Breast epithelium (tissue), 4 donors: ENCODE results near the gene DHRS7B. TPM values are rescaled to one million over a fixed set of nuclear protein-coding genes. Genes with fewer than 3 reads are reported as not detected.

Source experiments
- DNase-seq, 2 donors: peaks; one replicate each; pipeline ENCODE4 v3.0.0-alpha.2; 2019; ENCODE audit warnings: low spot score in 2 of 2
- H3K27ac ChIP-seq, 2 donors: fragments of 200-600 bp; sonication (generic) in 1 of 2; one replicate each; pipeline ENCODE4 v1.5.1; 2016 to 2019; ENCODE audit warnings: mild to moderate bottlenecking in 1 of 2
- H3K27me3 ChIP-seq, 2 donors: fragments of 200-600 bp; sonication (generic) in 1 of 2; one replicate each; pipeline versions ENCODE4 v1.5.1 to v1.6.0; 2017 to 2019; ENCODE audit warnings: control low read depth in 1 of 2, mild to moderate bottlenecking in 1 of 2
- H3K36me3 ChIP-seq: fragments of 200-600 bp; one replicate; pipeline ENCODE4 v1.5.1; 2019
- H3K4me1 ChIP-seq, 2 donors: fragments of 200-600 bp; sonication (generic); one replicate each; pipeline ENCODE4 v1.5.1; 2016 to 2019; ENCODE audit warnings: control low read depth in 1 of 2
- H3K4me3 ChIP-seq, 3 donors: fragments of 200-600 bp; sonication (generic); 1 replicate in 2 of 3; 2 replicates in 1 of 3; pipeline ENCODE4 v1.5.1; 2016 to 2019; ENCODE audit warnings: mild to moderate bottlenecking in 3 of 3, moderate library complexity in 2 of 3
- H3K9me3 ChIP-seq, 2 donors: fragments of 200-600 bp; sonication (generic) in 1 of 2; one replicate each; pipeline ENCODE4 v1.5.1; 2016 to 2019; ENCODE audit warnings: control low read depth in 1 of 2
- POLR2A ChIP-seq: fragments of 450-650 bp; IDR thresholded peaks from one replicate; pipeline ENCODE4 v1.6.1; 2016; ENCODE audit warnings: antibody characterized with exemption, mild to moderate bottlenecking, moderate library complexity
- POLR2AphosphoS5 ChIP-seq, 3 donors: sonication (generic); formaldehyde crosslinking; IDR thresholded peaks; one replicate each; pipeline ENCODE4 v1.6.1; 2017; ENCODE audit warnings: antibody characterized with exemption in 3 of 3
- intact Hi-C: fragments of 100-400 bp; cut with DNase I; formaldehyde crosslinking; loops from one replicate; pipeline ENCODE4 v1.15.1; 2023; ENCODE audit warnings: low total_unique reads
- total RNA-seq, 3 donors: library from RNA; depleted of rRNA; stranded (reverse); fragments of >200 nt; gene quantifications; one replicate each; pipeline ENCODE4 v1.1.0, GENCODE V29; 2016
- TF ChIP-seq, protein P1 (sequence below), 3 donors: fragments of 450-650 bp; IDR thresholded peaks; one replicate each; pipeline ENCODE4 v1.5.1; 2016 to 2017; ENCODE audit warnings: antibody characterized with exemption in 3 of 3, mild to moderate bottlenecking in 3 of 3, moderate library complexity in 3 of 3

The DHRS7B gene
- total RNA-seq, 3 donors from 2014 or later = 53.7 to 64.0 (median 60.9) TPM

DNA sequence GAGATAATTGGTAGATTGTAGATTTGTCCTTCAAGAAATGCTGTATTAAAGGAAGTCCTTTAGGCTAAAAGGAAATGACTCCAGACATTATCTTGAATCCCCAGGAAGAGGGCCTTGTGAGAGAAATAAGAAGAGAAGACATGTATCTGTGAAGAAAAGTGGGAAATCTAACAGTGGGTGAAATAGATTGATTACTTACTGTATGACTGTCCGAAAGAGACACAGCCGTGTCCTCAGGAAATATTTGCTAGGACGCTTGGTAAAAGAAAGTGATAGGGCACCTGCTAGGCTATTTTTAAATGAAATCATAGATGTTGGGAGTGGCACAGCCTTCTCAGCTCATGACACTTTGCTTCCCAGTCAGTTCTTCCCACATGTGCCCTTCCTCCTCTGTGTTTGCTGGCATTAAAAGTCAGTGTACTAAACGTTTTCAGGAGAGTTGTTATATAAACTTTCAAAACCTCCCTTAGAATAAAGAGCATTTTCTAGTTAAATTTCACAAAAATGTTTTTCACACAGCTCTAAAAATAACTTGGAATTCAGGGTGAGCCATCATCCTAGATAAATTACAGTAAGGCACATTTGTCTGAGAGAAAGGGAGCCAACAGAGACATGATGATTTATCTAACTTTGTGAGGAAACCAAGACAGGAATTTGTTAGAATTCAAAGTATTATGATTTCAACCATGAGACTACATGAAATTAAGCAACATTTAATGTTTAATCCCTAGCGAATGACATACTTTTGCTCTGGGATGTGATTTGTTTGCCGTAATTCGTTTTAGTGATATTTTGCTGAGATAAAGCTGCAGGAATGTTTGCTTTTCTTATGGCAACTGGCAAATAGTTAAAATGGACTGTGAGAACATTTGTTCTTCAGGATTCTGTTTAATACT, 35.0 kb downstream of the DHRS7B start:
- Histone ChIP-seq H3K4me3 (no peak overlapping the region), H3K4me1 (no peaks in the 10 kb centered on the region), H3K27me3 (no peaks in the 10 kb centered on the region), H3K9me3 (no peaks in the 10 kb centered on the region), H3K27ac (peak overlapping the region in 1 of 2 donors; percentile 80), H3K36me3 (no peaks in the 10 kb centered on the region)
- no peak for DNase-seq
- TF ChIP-seq POLR2A = no peak
- TF ChIP-seq POLR2AphosphoS5 (IDR thresholded peaks at IDR 0.05) = peak in 1 of 3 donors; percentile 25
- intact Hi-C loops = no loop called here

DNA sequence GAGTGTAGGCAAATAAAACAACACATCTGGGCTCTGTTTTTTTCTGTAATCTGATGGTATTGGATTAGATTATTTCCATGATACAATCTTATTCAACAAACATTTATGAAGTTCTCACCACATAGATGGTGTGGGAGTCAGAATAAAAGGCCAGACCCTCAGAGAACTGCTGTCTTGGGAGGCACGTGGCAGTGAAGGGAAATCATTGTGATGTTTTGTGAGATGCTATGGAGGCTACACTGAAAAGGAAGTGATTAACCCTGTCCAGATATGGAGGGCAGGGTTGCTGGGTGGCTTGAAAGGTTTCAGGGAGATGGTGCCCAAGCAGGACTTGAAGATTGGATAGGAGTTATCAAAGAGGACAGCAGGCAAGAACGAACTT, 35.6 kb downstream of the DHRS7B start:
- Histone ChIP-seq H3K27me3 (no peaks in the 10 kb centered on the region), H3K9me3 (no peaks in the 10 kb centered on the region), H3K4me1 (no peaks in the 10 kb centered on the region), H3K36me3 (no peaks in the 10 kb centered on the region), H3K4me3 (no peak overlapping the region), H3K27ac (peak overlapping the region; percentile 33 to 80)
- TF ChIP-seq POLR2AphosphoS5 (IDR thresholded peaks at IDR 0.05) (no peak), POLR2A (no peak)
- TF ChIP-seq, protein P1, sequence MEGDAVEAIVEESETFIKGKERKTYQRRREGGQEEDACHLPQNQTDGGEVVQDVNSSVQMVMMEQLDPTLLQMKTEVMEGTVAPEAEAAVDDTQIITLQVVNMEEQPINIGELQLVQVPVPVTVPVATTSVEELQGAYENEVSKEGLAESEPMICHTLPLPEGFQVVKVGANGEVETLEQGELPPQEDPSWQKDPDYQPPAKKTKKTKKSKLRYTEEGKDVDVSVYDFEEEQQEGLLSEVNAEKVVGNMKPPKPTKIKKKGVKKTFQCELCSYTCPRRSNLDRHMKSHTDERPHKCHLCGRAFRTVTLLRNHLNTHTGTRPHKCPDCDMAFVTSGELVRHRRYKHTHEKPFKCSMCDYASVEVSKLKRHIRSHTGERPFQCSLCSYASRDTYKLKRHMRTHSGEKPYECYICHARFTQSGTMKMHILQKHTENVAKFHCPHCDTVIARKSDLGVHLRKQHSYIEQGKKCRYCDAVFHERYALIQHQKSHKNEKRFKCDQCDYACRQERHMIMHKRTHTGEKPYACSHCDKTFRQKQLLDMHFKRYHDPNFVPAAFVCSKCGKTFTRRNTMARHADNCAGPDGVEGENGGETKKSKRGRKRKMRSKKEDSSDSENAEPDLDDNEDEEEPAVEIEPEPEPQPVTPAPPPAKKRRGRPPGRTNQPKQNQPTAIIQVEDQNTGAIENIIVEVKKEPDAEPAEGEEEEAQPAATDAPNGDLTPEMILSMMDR (IDR thresholded peaks at IDR 0.05) = no peak
- DNase-seq = no peak
- intact Hi-C loops = no loop called here

DNA sequence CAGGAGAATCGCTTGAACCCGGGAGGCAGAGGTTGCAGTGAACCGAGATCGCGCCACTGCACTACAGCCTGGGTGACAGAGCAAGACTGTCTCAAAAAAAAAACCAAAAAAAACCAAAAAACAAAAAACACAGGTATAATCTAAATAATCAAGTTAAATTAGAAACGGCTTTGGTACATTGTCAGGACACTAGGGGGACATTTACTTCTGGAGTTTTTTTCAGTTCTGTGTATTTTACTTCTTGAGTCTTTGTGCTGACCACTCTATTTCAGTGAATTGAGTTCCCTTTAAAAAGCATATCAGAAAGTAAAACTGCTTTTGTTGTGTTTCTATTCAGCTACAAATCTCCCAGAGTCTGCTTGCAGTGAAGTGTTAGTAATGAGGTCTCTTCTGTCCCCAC, 36.3 kb downstream of the DHRS7B start:
- intact Hi-C loops = no loop called here
- Histone ChIP-seq H3K4me1 (no peaks in the 10 kb centered on the region), H3K27ac (no peak overlapping the region), H3K9me3 (no peaks in the 10 kb centered on the region), H3K4me3 (no peak overlapping the region), H3K36me3 (no peaks in the 10 kb centered on the region), H3K27me3 (no peaks in the 10 kb centered on the region)
- no peak for TF ChIP-seq POLR2AphosphoS5 (IDR thresholded peaks at IDR 0.05)
- TF ChIP-seq, protein P1 (IDR thresholded peaks at IDR 0.05) = no peak
- no peak for TF ChIP-seq POLR2A
- no peak for DNase-seq

DNA sequence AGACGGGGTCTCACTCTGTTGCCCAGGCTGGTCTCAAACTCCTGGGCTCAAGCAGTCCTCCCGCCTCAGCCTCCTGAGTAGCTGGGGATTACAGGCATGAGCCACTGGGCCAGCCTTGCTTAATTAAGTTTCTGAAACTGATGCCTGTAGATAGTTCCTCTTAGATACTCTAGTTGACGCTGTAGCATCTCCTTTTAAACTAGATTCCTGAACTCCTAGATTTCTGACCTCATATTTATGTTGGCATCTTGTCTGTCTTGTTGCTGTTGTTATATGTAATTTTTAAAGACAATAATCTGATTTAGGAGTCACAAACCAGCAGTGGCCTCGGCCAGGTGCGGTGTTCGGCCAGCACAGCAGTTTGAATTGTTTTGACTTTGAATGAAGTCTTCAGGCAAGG, 37.5 kb downstream of the DHRS7B start:
- DNase-seq = no peak
- Histone ChIP-seq H3K4me3 (no peak overlapping the region), H3K27ac (no peak overlapping the region), H3K27me3 (no peaks in the 10 kb centered on the region), H3K4me1 (no peaks in the 10 kb centered on the region), H3K9me3 (no peaks in the 10 kb centered on the region), H3K36me3 (no peaks in the 10 kb centered on the region)
- TF ChIP-seq POLR2AphosphoS5 (IDR thresholded peaks at IDR 0.05) = no peak
- TF ChIP-seq, protein P1 (IDR thresholded peaks at IDR 0.05) = peak in 1 of 3 donors; percentile 18
- intact Hi-C loops = loop anchor here (1.0 kb wide), 1 partner anchor 22 kb away; no protein-coding TSS in a partner anchor

DNA sequence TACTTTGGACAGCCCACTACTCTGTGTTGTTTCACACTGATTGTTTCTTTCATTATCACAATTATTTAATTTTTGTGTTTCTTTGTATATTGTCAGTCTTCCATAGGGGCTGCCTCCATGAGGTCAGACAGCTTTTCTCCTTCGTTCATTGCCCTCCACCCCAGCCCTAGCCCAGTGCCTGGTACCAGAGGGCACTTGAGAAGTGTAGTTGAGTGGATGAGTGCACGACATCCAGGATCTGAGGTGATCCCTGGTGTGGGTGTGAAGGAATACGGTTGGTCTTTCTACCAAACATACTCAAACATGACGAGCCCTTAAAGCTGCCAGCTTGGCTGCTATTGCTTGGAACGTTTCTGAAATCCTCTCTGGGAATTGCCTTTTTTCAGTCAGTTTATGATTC, 37.9 kb downstream of the DHRS7B start:
- intact Hi-C loops = loop anchor here (1.0 kb wide), 1 partner anchor 22 kb away; no protein-coding TSS in a partner anchor
- Histone ChIP-seq H3K9me3 (no peaks in the 10 kb centered on the region), H3K27ac (no peak overlapping the region), H3K27me3 (no peaks in the 10 kb centered on the region), H3K4me1 (no peaks in the 10 kb centered on the region), H3K4me3 (no peak overlapping the region), H3K36me3 (no peaks in the 10 kb centered on the region)
- DNase-seq = no peak
- TF ChIP-seq POLR2A (no peak), POLR2AphosphoS5 (IDR thresholded peaks at IDR 0.05) (no peak)
- TF ChIP-seq, protein P1 (IDR thresholded peaks at IDR 0.05) = no peak
